ENCODE data around the gene S100A13.

Gene S100A13

DNA sequence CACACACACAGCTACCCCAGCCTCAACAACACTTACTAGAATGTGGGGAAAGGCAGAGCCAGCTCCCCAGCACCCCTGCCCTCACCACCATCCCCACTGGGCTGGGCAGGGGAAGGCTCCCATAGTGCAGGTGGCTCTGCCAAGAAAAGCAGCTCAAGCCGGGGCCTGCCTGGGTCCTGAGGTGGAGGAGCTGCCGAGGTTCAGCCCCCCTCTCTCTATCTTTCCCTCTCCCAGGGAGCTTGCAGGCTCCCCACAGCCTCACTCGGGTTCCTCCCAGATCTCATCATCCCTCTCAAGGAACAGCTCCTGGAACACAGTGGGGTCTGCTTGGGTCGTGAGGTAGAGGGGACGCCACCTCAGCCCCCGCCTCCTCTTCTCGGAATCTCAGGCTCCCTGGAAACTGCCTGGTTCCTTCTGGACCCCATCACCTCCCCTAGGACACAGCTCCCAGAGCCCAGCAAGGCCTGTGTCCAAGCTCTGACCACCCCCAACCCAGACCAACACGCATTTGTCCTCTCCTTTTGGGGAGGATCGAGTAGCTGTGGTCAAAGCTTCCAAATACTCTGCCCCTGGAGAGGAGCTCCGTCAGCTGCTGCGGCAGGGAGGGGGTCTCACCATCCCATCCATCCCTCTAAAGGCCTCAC, 15.1 kb downstream of the S100A13 start:
- Mint-ChIP-seq H3K27ac (peak overlapping the region; percentile 49), H3K9me3 (no peaks in the 10 kb centered on the region), H3K4me1 (peaks cover 19 to 22% of the 10 kb centered on the region in 2 donors), H3K4me3 (no peak overlapping the region), H3K36me3 (no peaks in the 10 kb centered on the region), H3K27me3 (peaks cover 0 to 5% of the 10 kb centered on the region in 2 donors)
- ATAC-seq (replicated peaks): no peak
- DNase-seq: no peak

DNA sequence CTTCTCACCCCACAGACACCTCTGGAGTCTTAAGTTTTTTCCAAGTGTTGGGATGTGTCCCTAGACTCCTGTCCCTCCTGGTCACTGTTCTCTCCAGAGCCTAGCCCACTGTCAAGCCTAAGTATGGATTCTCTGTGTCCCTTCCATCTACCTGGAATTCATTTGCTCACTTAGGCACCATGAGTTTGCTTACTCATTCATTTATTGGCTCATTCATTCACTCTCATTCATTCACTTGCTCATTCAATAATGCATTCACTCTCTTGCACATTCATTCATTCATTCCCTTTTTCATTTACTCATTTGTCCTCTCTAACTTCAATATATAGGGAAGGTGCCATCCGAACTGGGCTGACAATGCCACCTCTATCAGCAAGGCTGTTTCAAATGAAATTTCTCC, 15.9 kb downstream of the S100A13 start:
- H3K4me1 Mint-ChIP-seq: peaks cover 15 to 21% of the 10 kb centered on the region in 2 donors
- no peak for DNase-seq
- H3K36me3 Mint-ChIP-seq: no peaks in the 10 kb centered on the region
- ATAC-seq (replicated peaks): no peak
- no peak overlapping the region for H3K4me3 Mint-ChIP-seq
- H3K27ac Mint-ChIP-seq: no peak overlapping the region
- H3K9me3 Mint-ChIP-seq: no peaks in the 10 kb centered on the region
- peaks cover 0 to 5% of the 10 kb centered on the region in 2 donors for H3K27me3 Mint-ChIP-seq

DNA sequence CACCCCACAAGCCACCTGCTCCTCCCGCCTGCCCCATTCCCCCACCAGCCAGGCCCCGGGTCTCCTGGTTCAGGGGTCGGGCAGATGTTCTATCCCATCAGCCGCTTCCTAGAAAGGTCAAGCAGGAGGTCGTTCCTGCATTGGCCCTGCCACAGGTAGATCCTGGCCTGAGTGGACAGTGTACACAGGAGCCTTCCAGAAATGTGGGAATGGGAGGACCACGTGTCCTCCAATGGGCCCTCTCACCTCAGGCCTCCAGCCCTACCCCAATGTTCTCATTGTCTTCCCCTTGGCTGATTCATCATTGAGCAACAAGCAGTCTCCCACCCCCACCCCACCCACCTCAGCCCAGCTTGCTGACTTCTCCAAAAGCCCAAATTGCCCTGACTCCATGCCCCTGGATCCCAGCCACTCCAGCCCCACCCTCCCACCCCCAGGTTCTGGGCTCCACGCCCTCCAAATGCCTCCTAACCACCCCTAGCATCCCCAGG, 16.4 kb downstream of the S100A13 start:
- Mint-ChIP-seq H3K4me1 (peaks cover 10 to 19% of the 10 kb centered on the region in 2 donors), H3K27ac (no peak overlapping the region), H3K4me3 (no peak overlapping the region), H3K9me3 (no peaks in the 10 kb centered on the region), H3K36me3 (no peaks in the 10 kb centered on the region), H3K27me3 (peaks cover 0 to 5% of the 10 kb centered on the region in 2 donors)
- DNase-seq (no peak), ATAC-seq (replicated peaks) (no peak)

DNA sequence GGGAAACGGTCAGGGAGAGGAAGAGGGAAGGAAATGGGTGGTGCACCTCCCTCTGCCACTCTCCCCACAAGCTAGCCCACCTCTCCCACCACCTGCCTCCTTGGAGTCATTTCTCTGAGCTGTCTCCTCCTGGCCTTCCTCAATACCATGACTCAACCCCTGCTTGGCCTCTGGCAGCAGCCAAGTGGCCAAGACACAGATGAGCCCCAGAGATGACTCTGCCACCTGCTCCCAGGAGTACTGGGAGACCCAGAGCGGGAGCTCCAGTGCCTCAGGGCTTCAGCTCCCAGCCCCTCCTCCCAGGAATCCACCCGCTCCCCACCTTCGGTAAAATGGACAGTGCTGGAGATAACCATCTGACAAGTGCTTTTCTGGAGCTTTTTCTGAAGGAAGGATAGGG, 17.0 kb downstream of the S100A13 start:
- Mint-ChIP-seq H3K27me3 (peaks cover 0 to 5% of the 10 kb centered on the region in 2 donors), H3K4me3 (no peak overlapping the region), H3K9me3 (no peaks in the 10 kb centered on the region), H3K4me1 (peaks cover 6 to 19% of the 10 kb centered on the region in 2 donors), H3K36me3 (peaks cover 0 to under 1% of the 10 kb centered on the region in 2 donors), H3K27ac (no peak overlapping the region)
- ATAC-seq (replicated peaks): no peak
- no peak for DNase-seq

DNA sequence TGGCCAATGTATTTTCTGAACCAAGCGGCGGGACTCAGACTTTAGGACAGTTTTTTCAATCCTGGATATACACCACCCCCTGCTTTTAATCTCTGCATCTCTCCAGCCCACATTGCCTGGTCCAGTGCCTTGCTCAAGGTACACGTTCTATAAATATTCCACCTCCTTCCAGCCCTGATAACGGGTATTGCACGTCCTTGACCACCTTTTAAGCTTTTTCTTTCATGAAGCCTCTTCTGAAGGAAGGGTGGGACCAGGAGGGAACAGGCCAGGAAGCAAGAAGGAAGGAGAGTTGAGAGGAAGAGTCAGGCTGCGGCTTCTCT, 17.8 kb downstream of the S100A13 start:
- Mint-ChIP-seq H3K27ac (peak overlapping the region; percentile 39), H3K9me3 (peaks cover 0 to 2% of the 10 kb centered on the region in 2 donors), H3K4me1 (peaks cover 9 to 20% of the 10 kb centered on the region in 2 donors), H3K27me3 (peaks cover 0 to 3% of the 10 kb centered on the region in 2 donors), H3K4me3 (no peak overlapping the region), H3K36me3 (peaks cover 0 to 3% of the 10 kb centered on the region in 2 donors)
- ATAC-seq (replicated peaks) (no peak), DNase-seq (no peak)

DNA sequence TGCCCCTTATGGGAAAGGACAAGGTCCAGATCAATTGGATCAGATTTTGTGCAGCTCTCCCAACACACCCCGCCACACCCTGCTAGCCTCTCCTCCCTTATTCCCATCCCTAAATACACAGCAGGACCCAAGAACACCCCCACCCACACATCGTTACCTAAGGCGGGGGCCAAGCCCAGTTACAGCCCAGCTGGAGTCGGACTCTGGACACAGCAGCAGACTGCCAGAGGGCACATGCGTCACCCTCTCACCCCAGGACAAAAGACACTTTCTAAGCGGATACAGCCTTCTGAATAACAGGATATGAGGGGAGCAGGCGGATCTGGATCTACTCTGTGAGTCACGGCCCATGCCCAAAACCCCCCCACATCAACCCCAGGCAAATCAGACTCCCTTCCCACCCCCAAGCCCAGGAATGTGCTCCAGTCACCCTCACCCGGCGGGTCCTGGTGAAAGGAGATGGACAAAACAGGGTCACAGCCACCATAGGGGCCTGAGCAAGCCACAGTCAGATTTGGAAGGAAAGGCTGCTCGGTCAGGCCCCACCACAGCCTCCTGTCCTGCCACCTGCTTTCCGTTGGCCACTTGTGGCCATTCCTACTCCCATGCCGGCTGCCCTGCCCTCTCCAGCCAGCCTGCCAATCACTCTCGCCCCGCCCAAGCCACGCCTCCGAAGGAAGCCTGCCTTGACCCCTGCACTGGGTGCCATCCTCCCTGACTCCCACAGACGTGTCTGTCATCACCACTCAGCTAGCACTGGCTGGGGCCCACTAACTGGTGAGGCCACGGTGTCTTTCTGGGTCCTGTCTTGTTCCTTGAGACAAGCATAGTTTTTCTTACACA, 18.3 kb downstream of the S100A13 start:
- peaks cover 0 to 2% of the 10 kb centered on the region in 2 donors for H3K9me3 Mint-ChIP-seq
- peaks cover 0 to 3% of the 10 kb centered on the region in 2 donors for H3K36me3 Mint-ChIP-seq
- H3K4me1 Mint-ChIP-seq: peaks cover 9 to 20% of the 10 kb centered on the region in 2 donors
- DNase-seq: no peak
- peak overlapping the region; percentile 21 for H3K27ac Mint-ChIP-seq
- H3K4me3 Mint-ChIP-seq: no peak overlapping the region
- no peak for ATAC-seq (replicated peaks)
- H3K27me3 Mint-ChIP-seq: no peaks in the 10 kb centered on the region

DNA sequence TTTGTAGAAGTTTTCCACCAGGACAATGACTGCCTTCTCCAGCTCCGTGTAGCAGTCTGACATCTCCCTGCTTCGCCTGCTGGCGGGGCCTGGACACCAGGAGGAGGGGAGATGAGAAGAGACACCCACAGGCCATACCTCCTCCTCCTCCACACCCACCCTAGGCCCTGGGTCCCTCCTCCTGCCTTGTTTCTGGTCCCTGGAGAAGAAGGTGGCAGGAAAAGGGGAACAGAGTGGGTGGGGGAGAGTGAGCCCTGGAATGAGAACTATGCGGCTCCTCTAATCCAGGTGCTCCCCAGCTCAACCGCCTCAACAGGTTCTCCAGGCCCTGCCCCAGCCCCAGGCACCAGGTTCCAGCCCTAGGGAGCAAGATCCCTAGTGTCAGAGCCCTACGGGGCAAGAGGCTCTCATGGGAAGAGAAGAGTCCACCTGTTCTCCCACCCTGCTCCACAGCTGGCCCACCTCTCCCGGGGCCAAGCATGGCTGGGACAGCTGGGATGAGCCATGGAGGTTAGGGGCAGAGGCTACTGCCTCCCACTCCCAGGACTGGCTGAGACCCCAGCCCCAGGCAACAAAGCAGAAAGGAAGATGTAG, 19.1 kb downstream of the S100A13 start:
- Mint-ChIP-seq H3K4me3 (no peak overlapping the region), H3K27ac (no peak overlapping the region), H3K9me3 (peaks cover 0 to 2% of the 10 kb centered on the region in 2 donors), H3K4me1 (peaks cover 9 to 20% of the 10 kb centered on the region in 2 donors), H3K27me3 (no peaks in the 10 kb centered on the region), H3K36me3 (peaks cover 0 to 3% of the 10 kb centered on the region in 2 donors)
- DNase-seq: no peak
- ATAC-seq (replicated peaks): no peak

DNA sequence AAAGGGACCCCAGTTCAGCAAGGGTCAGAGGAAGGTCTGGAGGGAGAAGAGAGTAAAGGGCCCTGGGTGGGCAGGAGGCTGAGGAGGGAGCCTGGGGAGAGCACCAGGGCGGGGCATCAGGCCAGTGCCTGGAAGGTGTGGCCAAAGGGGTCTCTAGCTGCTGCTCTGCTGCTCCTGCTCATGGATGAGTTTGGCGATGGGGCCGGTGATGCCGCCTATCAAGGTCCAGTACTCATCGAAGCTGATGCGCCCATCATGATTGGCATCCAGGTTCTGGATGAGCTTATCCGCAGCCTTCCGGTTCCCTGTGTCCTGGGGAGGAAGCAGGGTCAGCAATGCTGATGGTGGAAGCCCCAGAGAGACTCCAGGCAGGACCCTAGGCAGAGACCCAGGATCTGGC, 19.9 kb downstream of the S100A13 start:
- peaks cover 9 to 26% of the 10 kb centered on the region in 2 donors for H3K4me1 Mint-ChIP-seq
- ATAC-seq (replicated peaks) (no peak), DNase-seq (no peak)
- H3K4me3 Mint-ChIP-seq: no peak overlapping the region
- no peak overlapping the region for H3K27ac Mint-ChIP-seq
- H3K36me3 Mint-ChIP-seq: peaks cover 0 to 3% of the 10 kb centered on the region in 2 donors
- peaks cover 0 to 2% of the 10 kb centered on the region in 2 donors for H3K9me3 Mint-ChIP-seq
- no peaks in the 10 kb centered on the region for H3K27me3 Mint-ChIP-seq

DNA sequence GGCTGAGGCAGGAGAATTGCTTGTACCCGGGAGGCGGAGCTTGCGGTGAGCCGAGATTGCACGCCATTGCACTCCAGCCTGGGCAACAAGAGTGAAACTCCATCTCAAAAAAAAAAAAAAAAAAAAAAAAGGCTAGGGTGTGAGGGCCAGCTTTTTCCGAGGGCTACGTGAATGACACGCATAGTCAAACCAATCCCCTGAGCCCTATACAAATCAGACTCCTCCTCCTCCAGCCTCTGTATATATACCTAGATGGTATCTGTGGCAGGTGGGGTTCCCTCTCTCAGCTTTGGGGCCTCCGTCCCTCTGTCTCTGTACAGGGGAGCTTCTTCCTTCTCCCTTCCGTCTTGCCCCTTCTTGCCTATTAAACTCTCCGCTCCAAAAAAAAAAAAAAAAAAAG, 21.1 kb downstream of the S100A13 start:
- H3K27ac Mint-ChIP-seq: no peak overlapping the region
- ATAC-seq (replicated peaks): no peak
- H3K36me3 Mint-ChIP-seq: peaks cover 0 to 3% of the 10 kb centered on the region in 2 donors
- no peak overlapping the region for H3K4me3 Mint-ChIP-seq
- DNase-seq: no peak
- peaks cover 0 to 2% of the 10 kb centered on the region in 2 donors for H3K9me3 Mint-ChIP-seq
- peaks cover 9 to 38% of the 10 kb centered on the region in 2 donors for H3K4me1 Mint-ChIP-seq
- H3K27me3 Mint-ChIP-seq: no peaks in the 10 kb centered on the region

DNA sequence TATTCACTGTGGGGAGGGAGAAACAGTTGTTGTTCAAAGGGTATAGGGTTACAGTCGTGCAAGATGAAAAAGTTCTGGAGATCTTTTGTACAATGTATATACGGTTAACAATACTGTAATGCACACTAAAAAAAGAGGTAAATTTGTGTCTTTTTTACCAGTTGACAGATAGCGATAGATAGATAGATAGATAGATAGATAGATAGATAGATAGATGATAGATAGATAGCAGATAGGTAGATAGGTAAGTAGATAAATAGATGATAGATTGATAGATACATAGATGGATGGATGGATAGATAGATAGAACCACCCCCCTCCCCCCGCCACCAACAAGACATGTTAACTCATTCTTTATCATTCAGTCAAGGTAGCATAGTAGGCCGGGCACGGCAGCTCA, 24.6 kb downstream of the S100A13 start:
- no peak overlapping the region for H3K4me3 Mint-ChIP-seq
- DNase-seq (no peak), ATAC-seq (replicated peaks) (no peak)
- H3K27me3 Mint-ChIP-seq: no peaks in the 10 kb centered on the region
- H3K27ac Mint-ChIP-seq: no peak overlapping the region
- H3K36me3 Mint-ChIP-seq: peaks cover 0 to 3% of the 10 kb centered on the region in 2 donors
- H3K4me1 Mint-ChIP-seq: peaks cover 22 to 64% of the 10 kb centered on the region in 2 donors
- peaks cover 0 to 2% of the 10 kb centered on the region in 2 donors for H3K9me3 Mint-ChIP-seq

DNA sequence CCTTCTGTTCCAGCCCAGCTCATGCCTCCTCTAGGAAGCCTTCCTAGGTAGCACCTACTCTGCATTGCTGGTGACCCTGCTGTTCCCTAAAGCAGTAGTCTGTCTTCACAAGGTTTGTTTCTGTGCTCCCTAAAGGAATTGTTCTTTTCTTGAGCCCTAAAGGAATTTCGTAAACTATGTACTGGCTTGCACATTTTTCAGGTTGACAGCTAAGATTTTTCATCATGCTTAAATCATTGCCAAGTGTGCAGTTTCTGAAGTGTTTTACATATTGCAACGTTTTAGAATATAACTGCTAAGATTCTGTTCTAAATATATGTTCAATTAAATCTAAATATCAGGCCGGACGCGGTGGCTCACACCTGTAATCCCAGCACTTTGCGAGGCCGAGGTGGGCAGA, 27.5 kb downstream of the S100A13 start:
- no peaks in the 10 kb centered on the region for H3K9me3 Mint-ChIP-seq
- H3K27ac Mint-ChIP-seq: peak overlapping the region; percentile 49
- H3K4me3 Mint-ChIP-seq: no peak overlapping the region
- no peaks in the 10 kb centered on the region for H3K36me3 Mint-ChIP-seq
- peaks cover 28 to 54% of the 10 kb centered on the region in 2 donors for H3K4me1 Mint-ChIP-seq
- DNase-seq: no peak
- no peaks in the 10 kb centered on the region for H3K27me3 Mint-ChIP-seq
- no peak for ATAC-seq (replicated peaks)

DNA sequence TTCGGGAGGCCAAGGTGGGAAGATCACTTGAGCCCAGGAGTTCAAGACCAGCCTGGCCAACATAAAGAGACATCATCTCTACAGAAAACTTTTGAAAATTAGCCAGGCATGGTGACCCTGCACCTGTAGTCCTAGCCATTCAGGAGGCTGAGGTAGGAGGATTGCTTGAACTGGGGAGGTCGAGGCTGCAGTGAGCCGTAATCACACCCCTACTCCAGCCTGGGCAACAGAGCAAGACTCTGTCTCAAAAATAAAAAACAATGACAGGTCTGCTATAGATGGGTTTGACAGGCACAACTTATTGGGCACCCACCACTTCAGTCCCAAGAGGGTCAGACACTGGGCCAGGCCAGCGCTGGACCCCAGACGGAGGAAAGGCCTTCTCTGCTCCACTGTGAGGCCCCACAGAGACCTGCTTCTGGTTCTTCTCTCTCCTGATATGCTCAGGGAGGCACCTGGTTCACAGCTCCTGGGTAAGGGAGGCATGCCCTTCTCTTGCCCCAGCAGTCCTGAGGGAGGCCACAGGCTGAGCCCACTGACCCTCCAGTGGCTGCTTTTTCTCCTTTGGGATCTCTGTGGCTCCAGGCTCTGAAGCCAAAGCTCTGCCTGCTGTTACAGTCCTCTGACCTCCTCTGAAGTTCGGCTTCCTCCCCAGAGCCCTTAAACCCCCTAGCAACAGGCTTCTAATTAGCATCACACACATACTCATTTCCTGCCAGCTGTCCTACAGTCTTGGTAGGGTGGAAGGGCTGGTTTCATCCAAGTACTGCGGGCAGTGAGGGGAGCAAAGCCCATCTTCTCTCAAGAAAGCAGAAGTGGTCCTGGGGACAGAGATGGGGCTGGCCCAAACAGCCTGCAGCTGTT, 28.8 kb downstream of the S100A13 start:
- peak; percentile 98 for ATAC-seq (replicated peaks)
- H3K36me3 Mint-ChIP-seq: no peaks in the 10 kb centered on the region
- H3K27ac Mint-ChIP-seq: peak overlapping the region; percentile 96
- H3K4me1 Mint-ChIP-seq: peaks cover 28 to 54% of the 10 kb centered on the region in 2 donors
- DNase-seq: peak; percentile 84
- no peaks in the 10 kb centered on the region for H3K9me3 Mint-ChIP-seq
- H3K27me3 Mint-ChIP-seq: no peaks in the 10 kb centered on the region
- peak overlapping the region; percentile 51 to 76 for H3K4me3 Mint-ChIP-seq

DNA sequence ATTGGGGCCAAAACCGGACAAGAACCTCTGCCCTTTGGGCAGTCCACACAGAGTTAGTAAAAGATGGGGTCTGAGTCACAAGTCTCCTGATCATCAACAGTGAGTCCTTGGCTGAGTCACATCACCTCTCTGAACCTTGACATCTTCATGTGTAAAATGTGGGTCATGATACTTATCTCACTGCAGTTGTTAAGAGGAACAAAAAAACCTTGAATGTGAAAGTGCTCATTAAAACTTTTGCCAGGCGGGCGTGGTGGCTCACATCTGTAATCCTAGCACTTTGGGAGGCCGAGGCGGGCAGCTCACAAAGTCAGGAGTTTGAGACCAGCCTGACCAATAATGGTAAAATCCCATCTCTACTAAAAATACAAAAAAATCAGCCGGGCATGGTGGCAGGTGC, 30.1 kb downstream of the S100A13 start:
- Mint-ChIP-seq H3K36me3 (no peaks in the 10 kb centered on the region), H3K27me3 (no peaks in the 10 kb centered on the region), H3K4me1 (peaks cover 28 to 47% of the 10 kb centered on the region in 2 donors), H3K27ac (peak overlapping the region; percentile 96), H3K9me3 (no peaks in the 10 kb centered on the region), H3K4me3 (peak overlapping the region; percentile 50 to 63)
- peak; percentile 22 for DNase-seq
- peak; percentile 65 to 66 for ATAC-seq (replicated peaks)

DNA sequence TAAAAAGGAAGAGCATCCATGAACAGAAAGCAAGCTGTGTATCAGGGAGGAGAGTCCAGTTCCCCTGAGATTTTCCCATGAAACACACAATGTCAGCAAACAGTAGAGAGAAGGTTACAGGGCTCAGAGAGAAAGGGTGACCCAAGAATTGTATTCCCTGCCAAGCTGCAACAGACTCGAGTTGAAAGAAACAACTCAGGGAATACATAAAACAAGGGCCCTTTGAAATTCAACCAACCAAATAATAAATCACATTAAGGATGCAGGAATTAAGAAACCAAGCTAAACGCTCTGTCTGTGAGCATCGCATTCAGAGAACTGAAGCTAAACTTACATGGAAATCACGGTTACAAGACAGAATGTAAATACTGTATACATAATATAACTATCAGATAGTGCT, 34.6 kb downstream of the S100A13 start:
- no peak overlapping the region for H3K27ac Mint-ChIP-seq
- no peaks in the 10 kb centered on the region for H3K36me3 Mint-ChIP-seq
- DNase-seq: no peak
- no peaks in the 10 kb centered on the region for H3K9me3 Mint-ChIP-seq
- ATAC-seq (replicated peaks): no peak
- H3K4me1 Mint-ChIP-seq: peaks cover 10 to 11% of the 10 kb centered on the region in 2 donors
- H3K4me3 Mint-ChIP-seq: no peak overlapping the region
- H3K27me3 Mint-ChIP-seq: no peaks in the 10 kb centered on the region
